Measurements from ENCODE around the gene SLC22A5. TPM values are rescaled to one million over a fixed set of nuclear protein-coding genes. Genes with fewer than 3 reads are reported as not detected.

The SLC22A5 gene
- total and polyA plus RNA-seq, 2 donors from 2014 or later: 28.3 to 36.3 TPM

GRCh38 chr5:132421462-132421861, 52.0 kb downstream of the SLC22A5 start:
- intact Hi-C loops (cut with DNase I): loop anchor here (10.0 kb wide), 1 partner anchor 63 kb away; no protein-coding TSS in a partner anchor
- Histone ChIP-seq H3K27me3 (ENCODE audit: control insufficient read depth, insufficient read depth, low read length) (no peaks in the 10 kb centered on the region), H3K27ac (ENCODE audit: low read depth in 2 of 2, low read length in 2 of 2) (peak overlapping the region; percentile 40 to 56), H3K36me3 (ENCODE audit: control insufficient read depth in 2 of 3, insufficient read depth in 3 of 3, low read length in 3 of 3) (no peaks in the 10 kb centered on the region), H3K9ac (ENCODE audit: low read length in 3 of 3) (no peak overlapping the region), H3K4me1 (ENCODE audit: control insufficient read depth in 2 of 3, insufficient read depth in 2 of 3, low read depth in 1 of 3, low read length in 3 of 3) (peaks cover 0 to 58% (median 42%) of the 10 kb centered on the region in 3 donors), H3K4me3 (ENCODE audit: low read length in 3 of 3) (no peak overlapping the region), H3K9me3 (ENCODE audit: control insufficient read depth in 2 of 3, insufficient read depth in 1 of 3, low read length in 3 of 3) (no peaks in the 10 kb centered on the region)
- FAIRE-seq (no peak), DNase-seq (peak in 1 of 5 donors; percentile 16)
- TF ChIP-seq CTCF (IDR thresholded peaks at IDR 0.05; ENCODE audit: borderline replicate concordance, extremely low read depth, insufficient read depth): no peak

- intact Hi-C loops (cut with DNase I): loop anchor here (10.0 kb wide), 1 partner anchor 62 kb away; no protein-coding TSS in a partner anchor
- peaks cover 0 to 63% (median 48%) of the 10 kb centered on the region in 3 donors for H3K4me1 ChIP-seq (ENCODE audit: control insufficient read depth in 2 of 3, insufficient read depth in 2 of 3, low read depth in 1 of 3, low read length in 3 of 3)
- peak overlapping the region; percentile 65 to 81 for H3K27ac ChIP-seq (ENCODE audit: low read depth in 2 of 2, low read length in 2 of 2)
- H3K9ac ChIP-seq (ENCODE audit: low read length in 3 of 3): no peak overlapping the region
- peak in 1 of 5 donors; percentile 44 for DNase-seq
- TF ChIP-seq CTCF (IDR thresholded peaks at IDR 0.05; ENCODE audit: borderline replicate concordance, extremely low read depth, insufficient read depth): no peak
- H3K27me3 ChIP-seq (ENCODE audit: control insufficient read depth, insufficient read depth, low read length): no peaks in the 10 kb centered on the region
- no peak for FAIRE-seq
- no peaks in the 10 kb centered on the region for H3K36me3 ChIP-seq (ENCODE audit: control insufficient read depth in 2 of 3, insufficient read depth in 3 of 3, low read length in 3 of 3)
- no peaks in the 10 kb centered on the region for H3K9me3 ChIP-seq (ENCODE audit: control insufficient read depth in 2 of 3, insufficient read depth in 1 of 3, low read length in 3 of 3)
- H3K4me3 ChIP-seq (ENCODE audit: low read length in 3 of 3): no peak overlapping the region
Measured at GRCh38 chr5:132422720-132423437, 53.4 kb downstream of the SLC22A5 start.

GRCh38 chr5:132423438-132423898, 54.0 kb downstream of the SLC22A5 start:
- no peak for TF ChIP-seq CTCF (IDR thresholded peaks at IDR 0.05; ENCODE audit: borderline replicate concordance, extremely low read depth, insufficient read depth)
- FAIRE-seq: no peak
- Histone ChIP-seq H3K4me3 (ENCODE audit: low read length in 3 of 3) (no peak overlapping the region), H3K4me1 (ENCODE audit: control insufficient read depth in 2 of 3, insufficient read depth in 2 of 3, low read depth in 1 of 3, low read length in 3 of 3) (peaks cover 2 to 69% (median 54%) of the 10 kb centered on the region in 3 donors), H3K36me3 (ENCODE audit: control insufficient read depth in 2 of 3, insufficient read depth in 3 of 3, low read length in 3 of 3) (no peaks in the 10 kb centered on the region), H3K27ac (ENCODE audit: low read depth in 2 of 2, low read length in 2 of 2) (peak overlapping the region; percentile 65 to 81), H3K9ac (ENCODE audit: low read length in 3 of 3) (peak overlapping the region in 1 of 3 donors; percentile 7), H3K9me3 (ENCODE audit: control insufficient read depth in 2 of 3, insufficient read depth in 1 of 3, low read length in 3 of 3) (no peaks in the 10 kb centered on the region), H3K27me3 (ENCODE audit: control insufficient read depth, insufficient read depth, low read length) (no peaks in the 10 kb centered on the region)
- intact Hi-C loops (cut with DNase I): loop anchor here (10.0 kb wide), 1 partner anchor 61 kb away; no protein-coding TSS in a partner anchor
- DNase-seq: peak in 1 of 5 donors; percentile 14

All from kidney (tissue), 14 donors.